ENCODE results near the gene RANBP3.
"Not testable (repeated sequence)": the region's sequence is repeated elsewhere in the genome, so short reads cannot be mapped to it uniquely, and the experiment has no call there.

Gene RANBP3

DNA sequence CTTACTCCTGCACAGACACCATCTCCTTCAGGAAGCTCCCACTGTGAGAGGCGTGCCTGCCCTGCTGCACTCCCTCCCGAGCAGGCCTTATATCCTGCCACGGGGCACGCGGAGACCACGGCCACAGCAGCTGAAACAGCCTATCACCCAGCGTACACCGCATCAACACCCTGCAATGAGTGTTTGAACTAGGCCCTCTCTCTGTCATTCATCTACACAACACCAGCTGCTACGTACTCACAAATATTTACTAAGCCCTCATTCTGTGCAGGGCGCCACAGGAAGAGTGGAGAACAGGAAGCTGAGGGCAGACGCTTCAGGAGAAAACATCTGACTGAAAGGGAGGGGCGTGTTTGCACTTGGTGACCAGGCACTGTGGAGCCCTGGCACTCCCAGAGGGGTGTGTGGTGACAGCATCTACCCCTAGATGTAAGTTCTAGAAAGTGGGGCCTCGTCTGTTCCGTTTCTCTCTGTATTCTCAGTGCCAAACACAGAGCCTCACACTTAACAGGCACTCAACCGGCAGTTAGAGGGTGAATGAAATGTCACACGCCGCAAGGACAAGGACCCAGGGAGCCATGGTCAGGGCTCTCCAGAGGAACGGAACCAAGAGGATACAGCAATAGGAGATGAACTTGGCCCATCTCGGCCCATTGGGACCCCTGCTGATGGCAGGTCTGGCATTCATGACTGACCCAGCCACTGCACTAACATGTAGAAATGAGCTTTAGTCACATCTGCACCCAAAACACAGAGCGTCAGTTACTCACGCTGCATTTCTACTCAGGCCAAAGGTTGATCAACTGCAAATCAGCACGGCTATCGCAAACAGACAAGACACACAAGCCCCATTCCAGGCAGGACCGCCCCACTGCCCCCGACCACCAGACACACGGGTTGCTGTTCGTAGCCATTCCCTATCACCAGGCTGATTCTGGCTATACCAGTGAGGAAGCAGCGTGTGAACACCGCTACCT, 15.7 kb downstream of the RANBP3 start:
- H3K4me3 Mint-ChIP-seq, result peak overlapping the region; percentile 2 to 11 (median 9)
- TF ChIP-seq, protein P1, sequence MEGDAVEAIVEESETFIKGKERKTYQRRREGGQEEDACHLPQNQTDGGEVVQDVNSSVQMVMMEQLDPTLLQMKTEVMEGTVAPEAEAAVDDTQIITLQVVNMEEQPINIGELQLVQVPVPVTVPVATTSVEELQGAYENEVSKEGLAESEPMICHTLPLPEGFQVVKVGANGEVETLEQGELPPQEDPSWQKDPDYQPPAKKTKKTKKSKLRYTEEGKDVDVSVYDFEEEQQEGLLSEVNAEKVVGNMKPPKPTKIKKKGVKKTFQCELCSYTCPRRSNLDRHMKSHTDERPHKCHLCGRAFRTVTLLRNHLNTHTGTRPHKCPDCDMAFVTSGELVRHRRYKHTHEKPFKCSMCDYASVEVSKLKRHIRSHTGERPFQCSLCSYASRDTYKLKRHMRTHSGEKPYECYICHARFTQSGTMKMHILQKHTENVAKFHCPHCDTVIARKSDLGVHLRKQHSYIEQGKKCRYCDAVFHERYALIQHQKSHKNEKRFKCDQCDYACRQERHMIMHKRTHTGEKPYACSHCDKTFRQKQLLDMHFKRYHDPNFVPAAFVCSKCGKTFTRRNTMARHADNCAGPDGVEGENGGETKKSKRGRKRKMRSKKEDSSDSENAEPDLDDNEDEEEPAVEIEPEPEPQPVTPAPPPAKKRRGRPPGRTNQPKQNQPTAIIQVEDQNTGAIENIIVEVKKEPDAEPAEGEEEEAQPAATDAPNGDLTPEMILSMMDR (IDR thresholded peaks at IDR 0.05; ENCODE audit: unreplicated experiment in 3 of 3), result no peak
- H3K27me3 Mint-ChIP-seq (ENCODE audit: low read depth), result peaks cover 4% of the 10 kb centered on the region
- no peaks in the 10 kb centered on the region for H3K9me3 Mint-ChIP-seq
- H3K27ac Mint-ChIP-seq, result peak overlapping the region; percentile 92 to 95 (median 93)
- H3K4me1 Mint-ChIP-seq, result peaks cover 57% of the 10 kb centered on the region
- H3K36me3 Mint-ChIP-seq (ENCODE audit: low read depth), result peaks cover 3% of the 10 kb centered on the region

DNA sequence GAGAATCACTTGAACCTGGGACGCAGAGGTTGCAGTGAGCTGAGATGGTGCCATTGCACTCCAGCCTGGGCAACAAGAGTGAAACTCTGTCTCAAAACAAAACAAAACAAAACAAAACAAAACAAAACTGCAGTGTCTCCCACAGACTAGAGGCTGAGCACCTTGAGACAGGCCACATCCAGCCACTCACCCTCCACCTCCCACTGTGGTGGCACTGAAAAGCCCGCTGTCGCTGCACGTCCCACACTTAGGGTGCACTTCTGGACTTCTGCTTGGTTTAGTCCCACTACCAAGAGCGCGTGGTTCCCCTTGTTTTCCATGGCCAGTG, 16.3 kb downstream of the RANBP3 start:
- not testable (repeated sequence) for H3K27me3 Mint-ChIP-seq (ENCODE audit: low read depth); H3K36me3 Mint-ChIP-seq (ENCODE audit: low read depth); H3K9me3 Mint-ChIP-seq
- peak overlapping the region; percentile 92 to 95 (median 93) for H3K27ac Mint-ChIP-seq
- peak overlapping the region in 2 of 3 experiments; percentile 2 to 9 for H3K4me3 Mint-ChIP-seq
- H3K4me1 Mint-ChIP-seq, result peaks cover 55% of the 10 kb centered on the region

DNA sequence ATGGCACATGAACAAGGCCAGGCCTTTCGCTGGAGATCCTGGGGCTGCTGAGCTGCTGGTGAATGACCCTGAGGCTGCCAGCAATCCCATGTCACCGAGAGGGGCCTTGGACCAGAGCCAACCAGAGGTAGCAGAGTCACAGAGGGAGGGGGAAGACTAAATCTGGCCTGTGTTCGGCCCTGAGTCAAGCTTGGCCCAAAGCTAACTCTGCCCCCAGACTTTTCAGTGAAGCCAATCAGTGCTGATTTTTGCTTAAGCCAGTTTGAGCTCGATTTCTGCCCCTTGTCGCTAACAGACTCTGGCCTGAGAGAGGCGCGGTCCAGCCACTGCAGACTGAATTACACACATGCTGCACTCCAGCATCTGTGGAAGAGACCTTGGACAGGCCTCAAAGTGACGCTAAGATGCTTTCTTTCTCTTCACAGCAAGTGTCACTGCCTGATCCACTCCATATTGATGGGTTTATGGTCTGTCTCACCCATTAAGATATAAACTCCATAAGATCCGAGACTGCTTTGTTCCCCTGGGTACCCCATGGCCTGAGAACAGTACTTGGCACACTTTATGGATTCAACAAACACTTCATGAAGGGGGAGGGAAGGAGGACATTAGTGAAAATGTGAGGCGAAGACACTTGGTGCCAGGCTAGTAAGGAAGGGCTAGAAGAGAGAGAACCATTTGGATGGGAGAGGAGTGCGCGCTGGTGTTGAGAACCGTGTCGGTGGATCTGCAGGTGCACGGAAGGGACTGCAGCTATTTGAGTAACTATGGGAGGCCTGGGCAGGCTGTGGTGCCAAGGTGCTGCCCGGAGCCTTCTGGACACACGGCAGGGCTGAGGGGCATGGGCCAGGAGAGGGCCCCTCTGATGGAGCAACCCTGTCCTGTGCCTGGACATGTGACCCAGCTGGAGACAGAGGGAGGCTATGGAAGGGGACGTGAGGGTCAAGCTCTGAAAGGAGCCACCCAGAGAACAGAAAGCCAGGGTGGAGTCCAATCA, 17.6 kb downstream of the RANBP3 start:
- no peaks in the 10 kb centered on the region for H3K36me3 Mint-ChIP-seq (ENCODE audit: low read depth)
- TF ChIP-seq, protein P1 (IDR thresholded peaks at IDR 0.05; ENCODE audit: unreplicated experiment in 3 of 3), result no peak
- peak overlapping the region; percentile 44 to 81 (median 46) for H3K27ac Mint-ChIP-seq
- peaks cover 4% of the 10 kb centered on the region for H3K27me3 Mint-ChIP-seq (ENCODE audit: low read depth)
- H3K4me1 Mint-ChIP-seq, result peaks cover 56% of the 10 kb centered on the region
- H3K4me3 Mint-ChIP-seq, result peak overlapping the region in 1 of 3 experiments; percentile 1
- no peaks in the 10 kb centered on the region for H3K9me3 Mint-ChIP-seq

DNA sequence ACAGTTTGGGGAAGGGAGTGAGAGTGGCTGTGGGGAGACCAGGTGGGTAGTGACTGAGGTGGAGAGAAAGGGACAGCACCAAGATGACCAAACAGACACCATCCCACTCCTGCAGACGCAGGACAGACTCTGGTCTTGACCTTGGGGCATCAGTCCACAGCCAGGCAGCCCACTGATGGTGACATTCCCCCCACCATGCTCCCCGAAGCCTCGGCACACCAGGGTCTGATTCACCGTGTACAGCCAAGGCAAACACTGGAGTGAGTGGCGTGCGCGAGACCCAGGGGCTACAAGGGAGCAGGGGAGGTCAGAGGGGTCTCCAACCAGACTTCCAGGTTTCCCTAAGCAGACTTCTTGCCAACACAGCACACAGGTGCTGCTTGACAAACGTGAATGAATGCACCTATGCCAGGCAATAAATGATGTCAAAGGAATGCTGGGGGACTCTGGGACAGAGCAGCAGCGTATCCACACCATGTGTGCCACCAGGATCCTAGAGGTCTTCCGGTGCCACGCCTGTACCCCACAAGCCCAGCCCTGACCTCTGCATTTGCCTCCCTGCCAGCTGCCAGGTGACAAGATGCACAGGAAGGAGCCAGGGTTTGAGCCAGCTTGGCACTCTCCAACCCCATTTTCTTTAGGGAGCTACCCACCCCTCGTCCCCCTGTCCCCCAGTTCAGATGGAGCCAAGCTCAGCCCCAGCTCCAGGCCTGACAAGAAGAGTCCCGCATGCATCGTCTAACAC, 18.5 kb downstream of the RANBP3 start:
- Mint-ChIP-seq H3K4me3 (no peak overlapping the region), H3K27me3 (ENCODE audit: low read depth) (peaks cover 4% of the 10 kb centered on the region), H3K9me3 (no peaks in the 10 kb centered on the region), H3K36me3 (ENCODE audit: low read depth) (no peaks in the 10 kb centered on the region), H3K27ac (peak overlapping the region; percentile 44 to 81 (median 46)), H3K4me1 (peaks cover 65% of the 10 kb centered on the region)
- TF ChIP-seq, protein P1 (IDR thresholded peaks at IDR 0.05; ENCODE audit: unreplicated experiment in 3 of 3), result no peak

DNA sequence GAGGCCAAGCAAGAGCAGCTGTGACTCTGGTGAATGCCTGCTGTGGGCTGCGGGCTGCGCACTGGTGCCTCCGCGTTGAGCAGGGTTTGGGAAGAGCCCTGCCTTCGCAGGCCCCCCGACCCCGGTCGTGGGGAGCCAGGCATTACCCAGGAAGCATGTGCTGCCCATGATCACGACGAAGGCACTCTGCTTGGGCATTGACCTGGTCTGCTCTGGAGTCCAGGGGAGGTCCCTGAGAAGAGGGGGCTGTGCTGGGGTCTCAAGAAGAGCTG, 19.2 kb downstream of the RANBP3 start:
- no peak overlapping the region for H3K4me3 Mint-ChIP-seq
- no peaks in the 10 kb centered on the region for H3K36me3 Mint-ChIP-seq (ENCODE audit: low read depth)
- no peaks in the 10 kb centered on the region for H3K9me3 Mint-ChIP-seq
- TF ChIP-seq, protein P1 (IDR thresholded peaks at IDR 0.05; ENCODE audit: unreplicated experiment in 3 of 3), result no peak
- peak overlapping the region in 2 of 3 experiments; percentile 20 to 41 for H3K27ac Mint-ChIP-seq
- peaks cover 72% of the 10 kb centered on the region for H3K4me1 Mint-ChIP-seq
- H3K27me3 Mint-ChIP-seq (ENCODE audit: low read depth), result peaks cover 4% of the 10 kb centered on the region

Measured in nephron (organoid).